Retinal pigment epithelial cell (primary cell): Measurements from ENCODE around the gene CACTIN.

Experiments used
- DNase-seq: peaks from one replicate; pipeline ENCODE4 v3.0.0-alpha.2; 2010; ENCODE audit warnings: low read depth
- H3K4me3 ChIP-seq: 2 replicates; pipeline ENCODE4 v1.5.1; 2011; ENCODE audit warnings: mild to moderate bottlenecking, low read length, control low read depth, moderate library complexity
- CTCF ChIP-seq: conservative IDR thresholded peaks from 2 replicates; pipeline ENCODE4 v1.5.1; 2011; ENCODE audit warnings: low read depth, low read length, control low read depth, inconsistent platforms

Gene CACTIN

GRCh38 chr19:3613818-3614661 is 12.6 kb downstream of the CACTIN start:
- no peak overlapping the region for H3K4me3 ChIP-seq
- DNase-seq: no peak
- no peak for TF ChIP-seq CTCF

GRCh38 chr19:3612901-3613741 is 13.5 kb downstream of the CACTIN start:
- TF ChIP-seq CTCF: no peak
- H3K4me3 ChIP-seq: no peak overlapping the region
- no peak for DNase-seq

GRCh38 chr19:3612330-3612729 is 14.3 kb downstream of the CACTIN start:
- no peak for TF ChIP-seq CTCF
- DNase-seq: no peak
- H3K4me3 ChIP-seq: no peak overlapping the region

- no peak for TF ChIP-seq CTCF
- no peak for DNase-seq
- no peak overlapping the region for H3K4me3 ChIP-seq
Measured at GRCh38 chr19:3611841-3612240, 14.7 kb downstream of the CACTIN start.

- no peak for DNase-seq
- no peak for TF ChIP-seq CTCF
- no peak overlapping the region for H3K4me3 ChIP-seq
Measured at GRCh38 chr19:3610745-3611717, 15.6 kb downstream of the CACTIN start.

GRCh38 chr19:3609779-3610719 is 16.5 kb downstream of the CACTIN start:
- TF ChIP-seq CTCF: no peak
- DNase-seq: no peak
- H3K4me3 ChIP-seq: no peak overlapping the region
